GM18520 (cell line): ENCODE measurements around the gene FZD7.

Experiments
- ATAC-seq: cut with Tn5 transposase; IDR thresholded peaks from one replicate; pipeline ENCODE4 v1.9.1; 2021; ENCODE audit not compliant: unreplicated experiment

FZD7 gene

DNA sequence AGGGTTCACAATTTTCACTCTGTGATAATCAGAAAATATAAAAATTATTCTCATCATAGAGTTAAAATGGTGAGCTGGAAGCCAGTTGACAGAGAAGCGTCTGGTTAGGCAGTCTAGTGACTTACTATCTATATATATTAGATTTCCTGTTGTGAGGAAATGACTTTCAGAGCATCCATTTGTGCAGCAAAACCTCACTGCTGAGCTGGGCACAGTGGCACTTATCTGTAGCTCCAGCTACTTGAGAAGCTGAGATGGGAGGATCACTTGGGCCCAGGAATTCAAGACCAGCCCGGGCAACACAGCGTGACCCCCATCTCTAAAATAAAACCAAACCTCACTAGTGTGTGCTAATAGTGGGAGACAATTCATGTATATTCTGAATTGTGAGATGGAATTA, 32.2 kb downstream of the FZD7 start:
- no peak for ATAC-seq

- ATAC-seq: no peak
These were observed 33.2 kb downstream of the FZD7 start for GRCh38 chr2:202066875-202067274.

- no peak for ATAC-seq
These were observed 33.9 kb downstream of the FZD7 start for GRCh38 chr2:202067589-202067988.

- ATAC-seq: no peak
These were observed 35.8 kb downstream of the FZD7 start for GRCh38 chr2:202069170-202070067.

- no peak for ATAC-seq
These were observed 37.5 kb downstream of the FZD7 start for GRCh38 chr2:202071107-202071506.

- no peak for ATAC-seq
These were observed 38.6 kb downstream of the FZD7 start for GRCh38 chr2:202072226-202072625.

GRCh38 chr2:202072737-202073401, 39.2 kb downstream of the FZD7 start, which contains the start of gene KIAA2012:
TSS of gene KIAA2012 (plus strand) at chr2:202073255. CDS start at chr2:202073628, 373 bp downstream.
- no peak for ATAC-seq

DNA sequence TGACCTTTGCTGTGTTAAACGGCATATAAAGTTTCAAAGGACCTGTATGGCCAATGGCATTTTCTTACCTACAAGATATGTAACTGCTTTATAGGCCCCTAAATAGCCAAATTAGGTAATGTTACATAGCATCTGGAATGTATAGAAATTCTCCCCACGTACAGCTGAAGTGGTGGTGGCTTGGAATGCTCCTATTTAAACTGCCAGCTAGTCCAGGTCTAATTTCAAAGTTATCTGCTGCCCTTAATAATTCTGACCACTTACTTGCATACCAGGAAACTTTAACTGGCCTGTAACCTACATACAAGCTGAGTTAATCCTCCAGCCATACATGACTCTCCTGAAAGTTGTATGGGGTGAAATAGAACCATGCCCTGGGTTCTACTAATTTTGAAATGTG, 40.7 kb downstream of the FZD7 start:
- no peak for ATAC-seq

DNA sequence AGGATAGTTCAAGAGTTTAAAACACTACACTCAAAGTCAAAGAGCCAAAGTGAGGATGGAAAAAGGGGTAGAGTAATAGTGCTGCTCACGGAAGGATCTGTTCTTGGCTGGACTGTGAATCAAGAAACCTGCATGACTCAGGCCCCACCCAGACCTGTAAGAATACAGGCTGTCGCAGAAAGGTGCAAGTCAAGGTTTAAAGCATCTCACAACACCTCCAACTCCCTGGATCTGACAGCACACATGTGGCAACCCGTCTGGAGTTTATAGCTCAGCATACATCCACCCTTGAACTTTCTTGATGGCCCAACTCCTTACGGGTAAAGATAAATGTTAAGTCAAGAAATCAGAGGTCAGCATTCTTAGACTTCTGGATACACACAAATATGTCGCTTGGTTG, 45.7 kb downstream of the FZD7 start:
- ATAC-seq: no peak

GRCh38 chr2:202084265-202084664, 50.6 kb downstream of the FZD7 start:
- no peak for ATAC-seq
